HepG2 (cell line): ENCODE results near the gene DYRK2. TPM values are rescaled to one million over a fixed set of nuclear protein-coding genes. Genes with fewer than 3 reads are reported as not detected.

ENCODE experiments used
- ATAC-seq: fragments of 200-7000 bp; cut with Tn5 transposase; 3 replicates; pipeline ENCODE4 v1.9.1; 2020; ENCODE audit warnings: mild to moderate bottlenecking, moderate library complexity
- BruUV-seq: library from RNA; stranded (reverse); fragments of 400-500 nt; replicated peaks from 2 replicates; lab custom pipeline; 2021; lab: Mats Ljungman, UMichigan
- CTCF ChIA-PET: fragments of 300-600 bp; formaldehyde crosslinking; extraction: SDS; loops from one replicate; lab custom pipeline; 2021; ENCODE audit warnings: low total read pairs, inconsistent platforms, low intra/inter-chr PET ratio; lab: Yijun Ruan, JAX
- POLR2A ChIA-PET: fragments of 350-600 bp; sonication (Branson Sonifier 250); formaldehyde crosslinking; loops from one replicate; lab custom pipeline; 2020; ENCODE audit warnings: antibody characterized with exemption, inconsistent platforms; lab: Yijun Ruan, JAX
- DNase-seq: peaks from one replicate; pipeline ENCODE4 v3.0.0-alpha.2; 2015; ENCODE audit warnings: low spot score
- FAIRE-seq: peaks from 3 replicates; lab custom pipeline; 2011; peaks lifted over from hg19 to GRCh38; lab: Jason Lieb, UNC
- H2AFZ ChIP-seq: one replicate; pipeline ENCODE4 v1.6.1; 2011; ENCODE audit warnings: low read length, inconsistent platforms
- H3K27ac ChIP-seq: fragments of 300-600 bp; 3 replicates; pipeline ENCODE4 v1.8.0; 2011; ENCODE audit warnings: mixed run types, mild to moderate bottlenecking, mixed read lengths, low read length, inconsistent platforms; ENCODE audit not compliant: insufficient read depth; ENCODE audit errors: extremely low read length
- H3K27me3 ChIP-seq, 2 experiments: fragments of 200-600 bp in 1 of 2; 2 replicates in 1 of 2; 3 replicates in 1 of 2; pipeline versions ENCODE4 v1.6.0 to v1.8.0; 2011; ENCODE audit warnings: low read length in 2 of 2, mild to moderate bottlenecking in 2 of 2, moderate library complexity in 2 of 2, inconsistent platforms in 1 of 2; ENCODE audit not compliant: insufficient read depth in 2 of 2, control insufficient read depth in 1 of 2
- H3K36me3 ChIP-seq, 2 experiments: fragments of 200-600 bp in 1 of 2; replicated peaks in 1 of 2; 2 replicates in 1 of 2; 3 replicates in 1 of 2; pipeline versions ENCODE4 v1.5.1 to v1.8.0; 2011; ENCODE audit warnings: low read length in 2 of 2, inconsistent platforms in 1 of 2; ENCODE audit not compliant: insufficient read depth in 2 of 2, control insufficient read depth in 1 of 2
- H3K4me1 ChIP-seq: 2 replicates; pipeline ENCODE4 v1.5.1; 2012; ENCODE audit warnings: low read length, inconsistent platforms; ENCODE audit not compliant: insufficient read depth
- H3K4me2 ChIP-seq: 2 replicates; pipeline ENCODE4 v1.6.0; 2011; ENCODE audit warnings: low read depth, low read length, inconsistent platforms
- H3K4me3 ChIP-seq, 3 experiments: fragments of 200-600 bp in 1 of 3; sonication (generic), shearing (Covaris generic) in 1 of 3; replicated peaks in 1 of 3; 2 replicates each; pipeline ENCODE4 v1.5.1; 2011 to 2016; ENCODE audit warnings: low read length in 3 of 3, inconsistent platforms in 2 of 3, low read depth in 2 of 3, mild to moderate bottlenecking in 2 of 3, control low read depth in 1 of 3, mixed read lengths in 1 of 3; ENCODE audit not compliant: insufficient read depth in 1 of 3
- H3K79me2 ChIP-seq: one replicate; pipeline ENCODE4 v1.6.1; 2011; ENCODE audit warnings: low read length, inconsistent platforms; ENCODE audit not compliant: insufficient read depth
- H3K9ac ChIP-seq: 2 replicates; pipeline ENCODE4 v1.6.0; 2011; ENCODE audit warnings: mild to moderate bottlenecking, low read depth, low read length, inconsistent platforms; ENCODE audit not compliant: insufficient read depth
- H3K9me3 ChIP-seq: 2 replicates; pipeline ENCODE4 v1.5.1; 2012; ENCODE audit warnings: mild to moderate bottlenecking, low read length
- H4K20me1 ChIP-seq: 2 replicates; pipeline ENCODE4 v1.6.0; 2011; ENCODE audit warnings: inconsistent platforms, mild to moderate bottlenecking, low read length, moderate library complexity; ENCODE audit not compliant: insufficient read depth
- KAT7 ChIP-seq: IDR thresholded peaks from 2 replicates; pipeline ENCODE4 v1.6.1; 2018; ENCODE audit warnings: borderline replicate concordance, missing compliant biosample characterization
- KLF12 ChIP-seq: sonication (generic); formaldehyde crosslinking; IDR thresholded peaks from 2 replicates; pipeline ENCODE4 v1.4.0; 2020; ENCODE audit warnings: missing genetic modification reagents, borderline replicate concordance
- NCOA5 ChIP-seq: sonication (generic); formaldehyde crosslinking; IDR thresholded peaks from 2 replicates; pipeline ENCODE4 v1.4.0; 2020; ENCODE audit warnings: missing genetic modification reagents
- POGK ChIP-seq: sonication (generic); formaldehyde crosslinking; conservative IDR thresholded peaks from 2 replicates; pipeline ENCODE4 v1.8.0; 2022; ENCODE audit warnings: mild to moderate bottlenecking, moderate library complexity, missing genetic modification reagents
- SMC3 ChIP-seq: IDR thresholded peaks from 2 replicates; pipeline ENCODE4 v1.6.1; 2011; ENCODE audit warnings: low read length, improper control_type of control experiment
- ZNF296 ChIP-seq: sonication (generic); formaldehyde crosslinking; conservative IDR thresholded peaks from 2 replicates; pipeline ENCODE4 v1.5.0; 2020; ENCODE audit warnings: mild to moderate bottlenecking, missing genetic modification reagents
- ZNF598 ChIP-seq: sonication (generic); formaldehyde crosslinking; IDR thresholded peaks from 2 replicates; pipeline ENCODE4 v1.5.1; 2020; ENCODE audit warnings: mild to moderate bottlenecking, missing genetic modification reagents, borderline replicate concordance
- ZNF775 ChIP-seq: sonication (generic); formaldehyde crosslinking; IDR thresholded peaks from 2 replicates; pipeline ENCODE4 v1.4.0; 2020; ENCODE audit warnings: missing genetic modification reagents, mild to moderate bottlenecking, moderate library complexity, borderline replicate concordance
- ZNF850 ChIP-seq: sonication (generic); formaldehyde crosslinking; conservative IDR thresholded peaks from 2 replicates; pipeline ENCODE4 v1.9.0; 2021; ENCODE audit warnings: mild to moderate bottlenecking, missing genetic modification reagents
- WGBS: methylation state at CpG from one replicate; pipeline ENCODE4 v1.1.6; 2017; ENCODE audit warnings: low lambda C conversion rate; 5-methylcytosine and 5-hydroxymethylcytosine counted together
- in situ Hi-C: cut with HindIII; loops from 2 replicates; pipeline ENCODE4 v1.10.0; 2017; ENCODE audit warnings: low pct_unique_long_range_greater_than_20kb; ENCODE audit not compliant: extremely low pct_ligation_motif_present
- intact Hi-C: fragments of 100-400 bp; cut with micrococcal nuclease; formaldehyde crosslinking; loops from one replicate; pipeline ENCODE4 v1.10.0; 2022; ENCODE audit not compliant: unreplicated experiment
- polyA plus RNA-seq, 8 experiments: library from polyadenylated mRNA; depleted of rRNA in 3 of 8; stranded (reverse) in 7 of 8; unstranded in 1 of 8; fragments of >200 nt; fragmentation: Illumina TruSeq in 4 of 8; extraction: Trizol in 4 of 8; gene quantifications; 2 replicates each; pipeline versions ENCODE4 v1.2.1 to v1.2.3, GENCODE V29; 2011 to 2016; ENCODE audit warnings: low read depth in 4 of 8, missing spikeins in 1 of 8, mixed read lengths in 1 of 8; ENCODE audit not compliant: insufficient read depth in 1 of 8
- total RNA-seq, 5 experiments: library from RNA; depleted of rRNA; stranded (reverse); fragments of >200 nt; fragmentation: Illumina TruSeq; extraction: Trizol; gene quantifications; 2 replicates each; pipeline ENCODE4 v1.2.3, GENCODE V29; 2016; ENCODE audit warnings: low read depth in 1 of 5

DYRK2 gene
- total and polyA plus RNA-seq, 2 of the 13 experiments (the other 11 are each of a cell fraction or from before 2014, with no cell fraction given), result 8.2 to 11.5 TPM

GRCh38 chr12:67669217-67669933, 20.8 kb downstream of the DYRK2 start:
- Histone ChIP-seq H3K79me2 (no peaks in the 10 kb centered on the region), H4K20me1 (no peaks in the 10 kb centered on the region), H3K9me3 (peaks cover 10% of the 10 kb centered on the region; the same call in 1 of the 2 replicates), H3K4me1 (no peaks in the 10 kb centered on the region), H2AFZ (no peak overlapping the region), H3K4me3 (no peak overlapping the region), H3K27me3 (no peaks in the 10 kb centered on the region), H3K27ac (no peak overlapping the region), H3K36me3 (no peaks in the 10 kb centered on the region), H3K4me2 (no peak overlapping the region), H3K9ac (no peak overlapping the region)
- TF ChIP-seq NCOA5 (CRISPR knock-in tag), result no peak
- no peak for TF ChIP-seq ZNF598 (CRISPR knock-in tag)
- TF ChIP-seq SMC3, result no peak
- ATAC-seq, result no peak
- CTCF ChIA-PET, result no interaction called here
- in situ Hi-C loops, result no loop called here
- intact Hi-C loops, result no loop called here
- no TSS peak for BruUV-seq
- FAIRE-seq, result no peak
- WGBS, result 83% methylated on average over 6 of the region's 6 CpGs
- POLR2A ChIA-PET, result no interaction called here
- no peak for DNase-seq

GRCh38 chr12:67669934-67670631, 21.5 kb downstream of the DYRK2 start:
- Histone ChIP-seq H3K27me3 (no peaks in the 10 kb centered on the region), H3K4me2 (no peak overlapping the region), H3K27ac (no peak overlapping the region), H3K79me2 (no peaks in the 10 kb centered on the region)
- intact Hi-C loops, result no loop called here
- in situ Hi-C loops, result no loop called here
- TF ChIP-seq KAT7 (CRISPR knock-in tag), result no peak
- TF ChIP-seq POGK, result no peak
- TF ChIP-seq ZNF775 (CRISPR knock-in tag), result no peak
- no peak for TF ChIP-seq ZNF850 (CRISPR knock-in tag)
- no peak for TF ChIP-seq ZNF296
- no peak for TF ChIP-seq KLF12 (CRISPR knock-in tag)
- TF ChIP-seq, all 625 proteins: peak for 0
- no peaks in the 10 kb centered on the region for H4K20me1 ChIP-seq
- no peak for DNase-seq
- ChIA-PET CTCF (no interaction called here), POLR2A (no interaction called here)
- no peaks in the 10 kb centered on the region for H3K36me3 ChIP-seq
- no peaks in the 10 kb centered on the region for H3K4me1 ChIP-seq
- no peak overlapping the region for H3K4me3 ChIP-seq
- WGBS, result 93% methylated on average over 4 of the region's 4 CpGs
- no TSS peak for BruUV-seq
- no peak overlapping the region for H2AFZ ChIP-seq
- H3K9me3 ChIP-seq, result peaks cover 14% of the 10 kb centered on the region; the same call in 1 of the 2 replicates
- no peak for ATAC-seq
- no peak for FAIRE-seq
- H3K9ac ChIP-seq, result no peak overlapping the region
